Measurements from ENCODE around the gene UMODL1. TPM values are rescaled to one million over a fixed set of nuclear protein-coding genes. Genes with fewer than 3 reads are reported as not detected.

UMODL1 gene
- total and polyA plus RNA-seq, 4 donors = 0.10 to 0.28 (median 0.14) TPM; not detected in 1

DNA sequence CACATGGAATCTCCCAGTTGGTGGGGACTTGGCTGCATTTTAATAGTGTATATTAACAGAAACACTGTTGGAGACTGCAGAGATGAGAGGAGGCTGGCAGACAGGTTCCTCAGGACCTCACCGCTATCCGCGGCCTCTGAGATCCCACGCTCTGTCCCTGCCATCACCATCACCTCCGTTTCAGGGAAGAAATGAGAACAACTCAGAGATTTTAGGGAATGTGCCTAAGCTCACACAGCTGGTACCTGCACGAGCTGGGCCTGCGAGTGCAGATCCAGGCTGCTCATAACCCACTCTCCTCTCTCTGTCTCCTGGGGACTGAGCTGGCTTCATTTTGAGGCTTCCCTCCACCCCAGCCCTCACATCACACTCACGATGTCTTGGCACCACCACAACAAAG lies 62.0 kb downstream of the UMODL1 start:
- H3K27ac ChIP-seq (ENCODE audit: low read depth in 1 of 2, low read length in 1 of 2) = no peak overlapping the region
- 90 to 93% methylated on average over 8 of the region's 8 CpGs for WGBS, 2 donors
- H3K4me1 ChIP-seq (ENCODE audit: control insufficient read depth in 5 of 5, insufficient read depth in 5 of 5, low read length in 5 of 5) = no peaks in the 10 kb centered on the region
- ATAC-seq (ENCODE audit: insufficient read depth, low FRiP score) (no peak), DNase-seq (no peak)
- no peaks in the 10 kb centered on the region for H3K9me3 ChIP-seq (ENCODE audit: control insufficient read depth in 4 of 4, insufficient read depth in 3 of 4, low read length in 3 of 4)
- TF ChIP-seq, protein P1, sequence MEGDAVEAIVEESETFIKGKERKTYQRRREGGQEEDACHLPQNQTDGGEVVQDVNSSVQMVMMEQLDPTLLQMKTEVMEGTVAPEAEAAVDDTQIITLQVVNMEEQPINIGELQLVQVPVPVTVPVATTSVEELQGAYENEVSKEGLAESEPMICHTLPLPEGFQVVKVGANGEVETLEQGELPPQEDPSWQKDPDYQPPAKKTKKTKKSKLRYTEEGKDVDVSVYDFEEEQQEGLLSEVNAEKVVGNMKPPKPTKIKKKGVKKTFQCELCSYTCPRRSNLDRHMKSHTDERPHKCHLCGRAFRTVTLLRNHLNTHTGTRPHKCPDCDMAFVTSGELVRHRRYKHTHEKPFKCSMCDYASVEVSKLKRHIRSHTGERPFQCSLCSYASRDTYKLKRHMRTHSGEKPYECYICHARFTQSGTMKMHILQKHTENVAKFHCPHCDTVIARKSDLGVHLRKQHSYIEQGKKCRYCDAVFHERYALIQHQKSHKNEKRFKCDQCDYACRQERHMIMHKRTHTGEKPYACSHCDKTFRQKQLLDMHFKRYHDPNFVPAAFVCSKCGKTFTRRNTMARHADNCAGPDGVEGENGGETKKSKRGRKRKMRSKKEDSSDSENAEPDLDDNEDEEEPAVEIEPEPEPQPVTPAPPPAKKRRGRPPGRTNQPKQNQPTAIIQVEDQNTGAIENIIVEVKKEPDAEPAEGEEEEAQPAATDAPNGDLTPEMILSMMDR (IDR thresholded peaks at IDR 0.05; ENCODE audit: control extremely low read depth, extremely low read depth) = no peak
- no peak overlapping the region for H3K4me3 ChIP-seq
- no peaks in the 10 kb centered on the region for H3K27me3 ChIP-seq (ENCODE audit: control insufficient read depth in 3 of 3, insufficient read depth in 3 of 3, low read length in 2 of 3)
- no peaks in the 10 kb centered on the region for H3K36me3 ChIP-seq (ENCODE audit: control insufficient read depth in 4 of 4, insufficient read depth in 4 of 4, low read length in 4 of 4)
- no peak overlapping the region for H3K9ac ChIP-seq (ENCODE audit: insufficient read depth in 1 of 2, low read length in 2 of 2)

DNA sequence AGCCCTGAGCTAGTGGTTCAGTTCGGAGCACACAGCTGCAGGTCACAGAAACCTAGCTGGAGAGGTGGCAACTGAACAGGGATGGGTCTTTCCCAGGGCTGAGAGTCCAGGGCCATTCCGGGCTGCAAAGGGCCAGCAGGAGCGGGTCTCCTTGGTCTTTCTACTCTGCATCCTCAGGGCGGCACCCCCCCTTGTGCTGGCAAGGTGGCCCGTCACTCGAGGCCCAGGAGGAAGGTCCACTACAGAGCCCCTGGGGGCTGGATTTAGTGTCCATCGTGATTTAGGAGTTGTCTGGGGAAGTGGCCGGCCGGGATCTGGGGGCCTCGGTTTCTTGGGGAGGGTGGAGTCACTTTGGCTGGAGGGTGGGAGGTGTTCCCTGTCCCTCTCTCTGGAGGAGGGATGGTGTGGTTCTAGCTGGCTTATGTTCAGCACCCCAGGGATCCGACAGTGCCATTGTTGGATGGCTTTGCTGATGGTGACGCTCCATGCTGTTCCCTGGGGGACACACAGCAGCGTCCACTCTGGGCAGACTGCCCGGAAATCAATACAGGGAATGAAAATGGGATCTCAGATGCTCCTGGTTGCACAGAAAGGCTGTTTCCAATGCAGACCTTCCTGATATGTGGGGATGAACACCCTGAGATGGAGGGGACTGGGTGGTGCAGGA lies 64.4 kb downstream of the UMODL1 start:
- WGBS, 2 donors = 85 to 86% methylated on average over 14 of the region's 14 CpGs
- DNase-seq = no peak
- no peaks in the 10 kb centered on the region for H3K27me3 ChIP-seq (ENCODE audit: control insufficient read depth in 3 of 3, insufficient read depth in 3 of 3, low read length in 2 of 3)

DNA sequence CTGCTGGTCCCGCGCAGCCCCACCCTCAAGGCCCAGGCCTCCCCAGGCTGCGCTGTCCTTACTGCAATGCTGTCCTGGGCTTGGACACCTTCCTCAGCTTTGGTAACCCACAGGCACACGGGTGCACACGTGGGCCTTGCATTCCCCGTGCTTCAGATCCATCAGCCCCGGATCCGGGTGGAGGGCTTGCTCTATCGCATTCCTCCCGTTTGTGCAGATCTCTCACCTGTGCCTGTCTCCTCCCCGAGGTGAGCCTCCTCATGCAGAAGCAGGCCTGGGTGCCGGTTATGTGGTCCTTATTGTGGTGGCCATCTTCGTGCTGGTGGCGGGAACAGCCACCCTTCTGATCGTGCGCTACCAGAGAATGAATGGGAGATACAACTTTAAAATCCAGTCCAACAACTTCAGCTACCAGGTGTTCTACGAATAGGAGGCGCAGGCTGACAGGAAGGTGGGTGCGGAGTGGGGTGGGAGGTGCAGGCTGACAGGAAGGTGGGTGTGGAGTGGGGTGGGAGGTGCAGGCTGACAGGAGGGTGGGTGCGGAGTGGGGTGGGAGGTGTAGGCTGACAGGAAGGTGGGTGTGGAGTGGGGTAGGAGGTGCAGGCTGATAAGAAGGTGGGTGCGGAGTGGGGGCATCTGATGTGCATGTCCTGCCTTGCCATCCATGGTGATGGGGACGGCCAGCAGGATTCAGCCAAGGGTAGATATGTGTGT lies 66.2 kb downstream of the UMODL1 start:
- H3K27ac ChIP-seq (ENCODE audit: low read depth in 1 of 2, low read length in 1 of 2) = no peak overlapping the region
- TF ChIP-seq, protein P1 (IDR thresholded peaks at IDR 0.05; ENCODE audit: control extremely low read depth, extremely low read depth) = no peak
- H3K27me3 ChIP-seq (ENCODE audit: control insufficient read depth in 3 of 3, insufficient read depth in 3 of 3, low read length in 2 of 3) = no peaks in the 10 kb centered on the region
- WGBS, 2 donors = 86% methylated on average over 22 of the region's 22 CpGs
- peak in 1 of 3 donors; percentile 34 for DNase-seq
- no peak overlapping the region for H3K9ac ChIP-seq (ENCODE audit: insufficient read depth in 1 of 2, low read length in 2 of 2)
- H3K4me1 ChIP-seq (ENCODE audit: control insufficient read depth in 5 of 5, insufficient read depth in 5 of 5, low read length in 5 of 5) = no peaks in the 10 kb centered on the region
- H3K4me3 ChIP-seq = no peak overlapping the region
- H3K9me3 ChIP-seq (ENCODE audit: control insufficient read depth in 4 of 4, insufficient read depth in 3 of 4, low read length in 3 of 4) = no peaks in the 10 kb centered on the region
- no peak for ATAC-seq (ENCODE audit: insufficient read depth, low FRiP score)
- H3K36me3 ChIP-seq (ENCODE audit: control insufficient read depth in 4 of 4, insufficient read depth in 4 of 4, low read length in 4 of 4) = no peaks in the 10 kb centered on the region

More for the DNA sequence above, 64.4 kb downstream of the UMODL1 start:
- H3K36me3 ChIP-seq (ENCODE audit: control insufficient read depth in 4 of 4, insufficient read depth in 4 of 4, low read length in 4 of 4) = no peaks in the 10 kb centered on the region
- H3K4me1 ChIP-seq (ENCODE audit: control insufficient read depth in 5 of 5, insufficient read depth in 5 of 5, low read length in 5 of 5) = no peaks in the 10 kb centered on the region
- H3K4me3 ChIP-seq = no peak overlapping the region
- no peak overlapping the region for H3K9ac ChIP-seq (ENCODE audit: insufficient read depth in 1 of 2, low read length in 2 of 2)
- H3K9me3 ChIP-seq (ENCODE audit: control insufficient read depth in 4 of 4, insufficient read depth in 3 of 4, low read length in 3 of 4) = no peaks in the 10 kb centered on the region
- no peak overlapping the region for H3K27ac ChIP-seq (ENCODE audit: low read depth in 1 of 2, low read length in 1 of 2)
- TF ChIP-seq, protein P1 (IDR thresholded peaks at IDR 0.05; ENCODE audit: control extremely low read depth, extremely low read depth) = no peak
- no peak for ATAC-seq (ENCODE audit: insufficient read depth, low FRiP score)

All from lung (tissue), 12 donors.